IMR-90 (cell line): ENCODE measurements around the gene ZNF480. TPM values are rescaled to one million over a fixed set of nuclear protein-coding genes. Genes with fewer than 3 reads are reported as not detected.

Experiments
- ATAC-seq: fragments of 200-7000 bp; cut with Tn5 transposase; 2 replicates; pipeline ENCODE4 v1.9.1; 2020; ENCODE audit warnings: low read depth, mild to moderate bottlenecking, moderate library complexity
- BruUV-seq: library from RNA; stranded (reverse); fragments of 400-500 nt; replicated peaks from 2 replicates; lab custom pipeline; 2021; lab: Mats Ljungman, UMichigan
- CTCF ChIA-PET: fragments of 300-600 bp; formaldehyde crosslinking; extraction: SDS; loops from one replicate; lab custom pipeline; 2021; ENCODE audit warnings: antibody characterized with exemption; lab: Yijun Ruan, JAX
- POLR2A ChIA-PET: fragments of 300-600 bp; sonication (Branson Sonifier 250); formaldehyde crosslinking; loops from one replicate; lab custom pipeline; 2022; ENCODE audit warnings: antibody characterized with exemption; ENCODE audit not compliant: unreplicated experiment; lab: Charles Lee
- DNase-seq: peaks from one replicate; pipeline ENCODE4 v3.0.0; 2013
- H2AFZ ChIP-seq: replicated peaks from 2 replicates; pipeline ENCODE3; 2013; ENCODE audit warnings: low read length, mild to moderate bottlenecking; ENCODE audit not compliant: poor library complexity
- H2AK5ac ChIP-seq: 2 replicates; pipeline ENCODE4 v1.6.1; 2013; ENCODE audit warnings: low read depth, low read length, inconsistent platforms
- H2AK9ac ChIP-seq: replicated peaks from 2 replicates; pipeline ENCODE3; 2013; ENCODE audit warnings: mild to moderate bottlenecking, low read depth, low read length, moderate library complexity; ENCODE audit not compliant: poor library complexity
- H2BK120ac ChIP-seq: 2 replicates; pipeline ENCODE4 v1.6.1; 2013; ENCODE audit warnings: low read depth, low read length, inconsistent platforms
- H2BK15ac ChIP-seq: 3 replicates; pipeline ENCODE4 v1.6.1; 2013; ENCODE audit warnings: low read depth, low read length, inconsistent platforms
- H2BK20ac ChIP-seq: 2 replicates; pipeline ENCODE4 v1.6.1; 2013; ENCODE audit warnings: low read depth, mild to moderate bottlenecking, inconsistent platforms, low read length, moderate library complexity
- H2BK5ac ChIP-seq: 2 replicates; pipeline ENCODE4 v1.6.1; 2013; ENCODE audit warnings: mild to moderate bottlenecking, low read depth, low read length, inconsistent platforms; ENCODE audit not compliant: poor library complexity, severe bottlenecking
- H3K14ac ChIP-seq: replicated peaks from 2 replicates; pipeline ENCODE4 v1.6.1; 2013; ENCODE audit warnings: low read depth, low read length, inconsistent platforms
- H3K18ac ChIP-seq: 2 replicates; pipeline ENCODE4 v1.6.1; 2013; ENCODE audit warnings: low read depth, low read length, control low read depth
- H3K23ac ChIP-seq: 2 replicates; pipeline ENCODE4 v1.6.1; 2013; ENCODE audit warnings: low read depth, low read length, inconsistent platforms
- H3K27ac ChIP-seq: 2 replicates; pipeline ENCODE4 v1.5.1; 2013; ENCODE audit warnings: mild to moderate bottlenecking, control low read depth, low read length; ENCODE audit not compliant: insufficient read depth
- H3K27me3 ChIP-seq: 2 replicates; pipeline ENCODE4 v1.6.1; 2013; ENCODE audit warnings: low read length; ENCODE audit not compliant: control insufficient read depth, insufficient read depth
- H3K36me3 ChIP-seq: 2 replicates; pipeline ENCODE4 v1.6.1; 2013; ENCODE audit warnings: low read length, mixed read lengths; ENCODE audit not compliant: control insufficient read depth, insufficient read depth
- H3K4ac ChIP-seq: 2 replicates; pipeline ENCODE4 v1.6.1; 2013; ENCODE audit warnings: low read depth, low read length, inconsistent platforms
- H3K4me1 ChIP-seq: 2 replicates; pipeline ENCODE4 v1.6.1; 2013; ENCODE audit warnings: low read length, mixed read lengths; ENCODE audit not compliant: control insufficient read depth, insufficient read depth
- H3K4me2 ChIP-seq: 2 replicates; pipeline ENCODE4 v1.6.1; 2013; ENCODE audit warnings: low read depth, mild to moderate bottlenecking, control low read depth, low read length, moderate library complexity
- H3K4me3 ChIP-seq: 2 replicates; pipeline ENCODE4 v1.5.1; 2013; ENCODE audit warnings: low read depth, mild to moderate bottlenecking, control low read depth, low read length, moderate library complexity; ENCODE audit not compliant: insufficient read depth
- H3K56ac ChIP-seq: 2 replicates; pipeline ENCODE4 v1.6.1; 2013; ENCODE audit warnings: low read length, inconsistent platforms; ENCODE audit not compliant: insufficient read depth; ENCODE audit errors: extremely low read depth
- H3K79me1 ChIP-seq, 2 experiments: 2 replicates each; pipeline ENCODE4 v1.6.1; 2013; ENCODE audit warnings: low read length in 2 of 2, inconsistent platforms in 1 of 2, low read depth in 1 of 2
- H3K9ac ChIP-seq: 2 replicates; pipeline ENCODE4 v1.6.1; 2013; ENCODE audit warnings: low read depth, low read length, control low read depth
- H3K9me1 ChIP-seq: 2 replicates; pipeline ENCODE4 v1.6.1; 2013; ENCODE audit warnings: low read length, inconsistent platforms; ENCODE audit not compliant: insufficient read depth
- H3K9me3 ChIP-seq: 2 replicates; pipeline ENCODE4 v1.6.1; 2013; ENCODE audit warnings: low read length; ENCODE audit not compliant: control insufficient read depth, insufficient read depth
- H4K20me1 ChIP-seq: 2 replicates; pipeline ENCODE4 v1.6.1; 2013; ENCODE audit warnings: low read length, inconsistent platforms; ENCODE audit not compliant: insufficient read depth
- H4K5ac ChIP-seq: 2 replicates; pipeline ENCODE4 v1.6.1; 2013; ENCODE audit warnings: mild to moderate bottlenecking, low read depth, low read length, control low read depth
- H4K8ac ChIP-seq, 2 experiments: 2 replicates each; pipeline ENCODE4 v1.6.1; 2013; ENCODE audit warnings: low read depth in 2 of 2, low read length in 2 of 2, control low read depth in 1 of 2, inconsistent platforms in 1 of 2
- H4K91ac ChIP-seq: 2 replicates; pipeline ENCODE4 v1.6.1; 2013; ENCODE audit warnings: low read depth, low read length, inconsistent platforms; ENCODE audit not compliant: insufficient read depth
- CHD1 ChIP-seq: IDR thresholded peaks from 2 replicates; pipeline ENCODE4 v1.6.1; 2012; ENCODE audit warnings: low read depth, low read length, improper control_type of control experiment
- MAZ ChIP-seq: IDR thresholded peaks from 2 replicates; pipeline ENCODE4 v1.6.1; 2012; ENCODE audit warnings: low read depth, mild to moderate bottlenecking, low read length, improper control_type of control experiment, moderate library complexity, borderline replicate concordance
- MXI1 ChIP-seq: IDR thresholded peaks from 2 replicates; pipeline ENCODE4 v1.6.1; 2012; ENCODE audit warnings: low read depth, mild to moderate bottlenecking, low read length, moderate library complexity, borderline replicate concordance
- POLR2A ChIP-seq: IDR thresholded peaks from 2 replicates; pipeline ENCODE4 v1.6.1; 2012; ENCODE audit warnings: mild to moderate bottlenecking, low read depth, low read length
- RCOR1 ChIP-seq: IDR thresholded peaks from 2 replicates; pipeline ENCODE4 v1.6.1; 2012; ENCODE audit warnings: mild to moderate bottlenecking, low read length, improper control_type of control experiment; ENCODE audit not compliant: insufficient replicate concordance
- SMC3 ChIP-seq: fragments of 150-350 bp; IDR thresholded peaks from 2 replicates; pipeline ENCODE4 v1.6.1; 2016; ENCODE audit warnings: low read depth, mild to moderate bottlenecking, antibody characterized with exemption, low read length, moderate library complexity
- WGBS, 2 experiments: methylation state at CpG; one replicate each; pipeline versions ENCODE4 v1.1.5 to v1.1.7; 2013; ENCODE audit warnings: missing lambda C conversion rate in 2 of 2; ENCODE audit not compliant: insufficient read length in 1 of 2; ENCODE audit errors: extremely low coverage in 2 of 2; 5-methylcytosine and 5-hydroxymethylcytosine counted together
- dilution Hi-C: fragments of 300-500 bp; cut with HindIII; formaldehyde crosslinking; loops from one replicate; pipeline ENCODE4 v1.14.3; 2018; ENCODE audit warnings: low sequenced_read_pairs; ENCODE audit not compliant: unreplicated experiment
- in situ Hi-C: fragments of 300-500 bp; cut with MboI; formaldehyde crosslinking; loops from 3 replicates; pipeline ENCODE4 v1.14.3; 2019; ENCODE audit warnings: low sequenced_read_pairs, inconsistent platforms, mixed read lengths
- intact Hi-C: fragments of 100-400 bp; cut with micrococcal nuclease; formaldehyde crosslinking; loops from 2 replicates; pipeline ENCODE4 v1.10.0; 2022
- polyA plus RNA-seq, 3 experiments: library from polyadenylated mRNA; depleted of rRNA; stranded (reverse); fragments of >200 nt; gene quantifications; 2 replicates each; pipeline ENCODE4 v1.2.3, GENCODE V29; 2012; ENCODE audit warnings: low replicate concordance in 1 of 3
- total RNA-seq: library from RNA; depleted of rRNA; stranded (reverse); fragments of >200 nt; gene quantifications from 2 replicates; pipeline ENCODE4 v1.2.3, GENCODE V29; 2012

The ZNF480 gene
- total and polyA plus RNA-seq, 2 of the 4 experiments (the other 2 are of a cell fraction) = 6.3 to 10.9 TPM

DNA sequence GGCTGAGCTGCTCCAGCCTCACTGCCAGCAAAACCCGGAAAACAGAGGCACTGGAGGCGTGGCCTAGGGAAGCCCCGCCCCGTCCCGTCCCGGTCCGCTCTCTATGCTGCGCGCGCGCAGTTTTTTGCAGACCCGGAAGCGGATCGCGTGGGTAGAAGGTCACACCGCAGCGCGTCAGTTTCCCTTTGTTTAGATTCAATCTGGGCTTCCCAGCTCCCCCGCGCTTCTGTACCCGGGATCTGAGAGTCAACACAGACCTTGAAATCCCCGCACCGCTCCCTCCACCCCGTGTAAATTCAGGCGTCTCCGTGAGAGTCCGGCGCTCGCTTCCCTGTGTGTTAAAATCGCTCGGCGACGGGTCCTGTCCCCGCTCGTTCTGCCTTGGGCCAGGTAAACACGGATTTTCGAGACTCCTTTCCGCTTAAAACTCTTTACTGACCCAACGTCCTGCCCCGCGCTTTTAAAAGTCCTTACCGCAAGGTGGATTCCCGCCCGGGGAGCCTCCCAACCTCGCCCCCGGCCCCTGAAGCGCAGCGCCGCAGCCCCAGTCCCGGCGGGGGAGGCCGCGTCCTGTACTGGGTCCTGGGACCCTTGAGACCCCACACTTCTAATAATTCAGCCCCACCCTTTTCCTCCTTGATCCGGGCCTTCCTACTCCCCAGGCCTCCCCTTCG, 39.3 kb downstream of the ZNF480 start, which contains the start of gene ZNF610:
Gene ZNF610, plus strand, starts transcription at position 127 of the 674 bp plus-strand sequence. CDS start 12,930 bp downstream, outside the sequence.
- H2BK120ac ChIP-seq = no peak within 1 kb of the TSS
- dilution Hi-C loops (no loop called here), in situ Hi-C loops (no loop called here), intact Hi-C loops (no loop called here)
- H4K5ac ChIP-seq = peak within 1 kb of the TSS; percentile 75
- no peaks in the 10 kb centered on the region for H3K9me1 ChIP-seq
- H3K27ac ChIP-seq = peak within 1 kb of the TSS; percentile 74
- H3K79me1 ChIP-seq = peaks cover 0 to 8% of the 10 kb centered on the region in 2 experiments; a peak in 1 of 4 replicates
- H3K23ac ChIP-seq = peak within 1 kb of the TSS; percentile 73
- peak within 1 kb of the TSS; percentile 84 for H2AK9ac ChIP-seq
- H2AFZ ChIP-seq = peak within 1 kb of the TSS; percentile 83
- H3K9me3 ChIP-seq = peaks cover 18% of the 10 kb centered on the region
- peak within 1 kb of the TSS; percentile 99 for H3K9ac ChIP-seq
- peak within 1 kb of the TSS; percentile 97 for H3K4me2 ChIP-seq
- peaks cover 3% of the 10 kb centered on the region for H3K36me3 ChIP-seq
- peak within 1 kb of the TSS; percentile 83 to 88 for H4K8ac ChIP-seq
- ATAC-seq (peak; percentile 99), DNase-seq (peak; percentile 88)
- peak within 1 kb of the TSS; percentile 85; the same call in 1 of the 2 replicates for H3K14ac ChIP-seq
- H4K91ac ChIP-seq = peak within 1 kb of the TSS; percentile 62
- POLR2A ChIA-PET = no interaction called here
- no peak for TF ChIP-seq SMC3
- no peak for TF ChIP-seq CHD1
- TF ChIP-seq POLR2A = peak; percentile 87
- TF ChIP-seq MAZ = peak; percentile 40; the same call in 1 of the 2 replicates
- TF ChIP-seq MXI1 = peak; percentile 54
- TF ChIP-seq RCOR1 = peak; percentile 21
- peaks cover 2% of the 10 kb centered on the region; the same call in 1 of the 2 replicates for H3K4me1 ChIP-seq
- H2BK15ac ChIP-seq = no peak within 1 kb of the TSS
- H4K20me1 ChIP-seq = no peaks in the 10 kb centered on the region
- peak within 1 kb of the TSS; percentile 74; the same call in 1 of the 2 replicates for H2AK5ac ChIP-seq
- no peak within 1 kb of the TSS for H3K56ac ChIP-seq
- H3K27me3 ChIP-seq = no peaks in the 10 kb centered on the region
- BruUV-seq = no TSS peak
- peak within 1 kb of the TSS; percentile 79 for H3K4ac ChIP-seq
- H2BK20ac ChIP-seq = no peak within 1 kb of the TSS
- 3% methylated on average over 27 of the region's 55 CpGs; no CpG with 5 or more reads in 1 of the 2 experiments for WGBS, 2 experiments
- H2BK5ac ChIP-seq = peak within 1 kb of the TSS; percentile 18
- H3K4me3 ChIP-seq = peak within 1 kb of the TSS; percentile 86
- CTCF ChIA-PET = no interaction called here
- H3K18ac ChIP-seq = peak within 1 kb of the TSS; percentile 35; the same call in 1 of the 2 replicates
